T-helper 17 cell (primary cell): ENCODE data around the gene MBP. TPM values are rescaled to one million over a fixed set of nuclear protein-coding genes. Genes with fewer than 3 reads are reported as not detected.
A peak's percentile ranks its signal among the peaks of the same experiment; 100 is the strongest.

Source experiments
- ATAC-seq: fragments of 150-1000 bp; cut with Tn5 transposase; 2 replicates; pipeline ENCODE4 v1.10.0; 2021; ENCODE audit warnings: mild to moderate bottlenecking, moderate library complexity
- DNase-seq, 3 donors: peaks; one replicate each; pipeline versions ENCODE4 v3.0.0 to v3.0.0-alpha.2; 2020 to 2021
- H3K9me3 ChIP-seq: one replicate; pipeline ENCODE4 v1.7.0; 2013; ENCODE audit warnings: low read length, mild to moderate bottlenecking; ENCODE audit not compliant: control insufficient read depth, poor library complexity, severe bottlenecking
- H3K27ac Mint-ChIP-seq: one replicate; pipeline ENCODE4 v1.8.0; 2022; ENCODE audit warnings: mild to moderate bottlenecking, moderate library complexity, mixed read lengths
- H3K27me3 Mint-ChIP-seq: one replicate; pipeline ENCODE4 v1.8.0; 2022; ENCODE audit warnings: mixed read lengths
- H3K36me3 Mint-ChIP-seq: one replicate; pipeline ENCODE4 v1.8.0; 2022; ENCODE audit warnings: low read depth, mixed read lengths
- H3K4me1 Mint-ChIP-seq: one replicate; pipeline ENCODE4 v1.8.0; 2022; ENCODE audit warnings: mild to moderate bottlenecking, mixed read lengths
- H3K4me3 Mint-ChIP-seq: one replicate; pipeline ENCODE4 v1.8.0; 2022; ENCODE audit warnings: mild to moderate bottlenecking, moderate library complexity, mixed read lengths
- total RNA-seq, 4 donors: library from RNA in 2 of 4; stranded (reverse) in 2 of 4; gene quantifications; one replicate each; pipeline ENCODE4 v1.2.3 and lab custom pipeline; 2022 to 2026

Gene MBP
- total RNA-seq, 2 donors from 2014 or later = 97.7 to 127 TPM

DNA sequence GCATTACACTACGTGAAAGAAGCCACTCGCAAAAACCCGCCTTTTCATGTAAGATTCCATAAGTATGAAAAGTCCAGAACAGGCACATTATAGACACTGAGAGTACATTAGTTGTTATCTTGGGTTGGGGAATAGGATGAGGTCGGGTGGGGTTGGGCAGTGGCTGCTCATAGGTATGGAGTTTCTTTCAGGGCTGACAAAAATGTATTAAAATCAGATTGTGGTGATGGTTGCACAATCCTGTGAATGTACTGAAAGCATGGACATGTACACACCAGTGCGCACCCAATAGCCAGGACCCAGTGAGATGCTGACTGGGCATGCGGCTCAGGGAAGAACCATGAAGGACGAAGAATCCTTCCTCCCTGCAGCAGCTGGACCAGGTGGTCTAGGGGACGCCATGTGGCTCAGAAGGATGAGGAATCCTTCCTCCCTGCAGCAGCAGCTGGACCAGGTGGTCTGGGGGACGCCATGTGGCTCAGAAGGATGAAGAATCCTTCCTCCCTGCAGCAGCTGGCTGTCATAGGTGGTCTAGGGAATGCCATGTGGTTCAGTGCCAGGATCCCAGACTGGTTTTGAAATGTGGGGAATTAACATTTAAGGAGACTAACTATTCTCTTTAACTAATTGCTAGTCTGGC, 50.1 kb downstream of the MBP start:
- Mint-ChIP-seq H3K36me3 (no peaks in the 10 kb centered on the region), H3K27me3 (no peaks in the 10 kb centered on the region), H3K27ac (peak overlapping the region; percentile 43), H3K4me1 (peaks cover 55% of the 10 kb centered on the region), H3K4me3 (no peak overlapping the region)
- no peak for DNase-seq
- no peak for ATAC-seq
- H3K9me3 ChIP-seq = no peaks in the 10 kb centered on the region

DNA sequence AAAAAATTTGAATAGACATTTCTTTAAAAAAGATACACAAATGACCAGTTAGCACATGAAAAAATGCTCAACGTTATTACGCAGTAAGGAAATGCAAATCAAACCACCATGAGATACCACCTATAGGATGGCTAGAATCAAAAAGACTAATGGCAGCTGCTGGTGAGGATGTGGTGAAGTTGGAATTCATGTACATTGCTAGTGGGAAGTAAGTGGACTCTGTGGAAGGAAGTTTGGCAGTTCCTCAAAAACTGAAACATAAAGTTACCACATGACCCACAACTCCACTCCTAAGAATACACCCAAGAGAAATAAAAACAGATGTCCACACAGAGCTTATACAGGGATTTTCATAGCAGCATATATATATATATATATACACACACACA, 51.2 kb downstream of the MBP start:
- H3K4me3 Mint-ChIP-seq = peak overlapping the region; percentile 19
- peak overlapping the region; percentile 97 for H3K27ac Mint-ChIP-seq
- H3K27me3 Mint-ChIP-seq = no peaks in the 10 kb centered on the region
- ATAC-seq = peak; percentile 7
- no peaks in the 10 kb centered on the region for H3K9me3 ChIP-seq
- H3K36me3 Mint-ChIP-seq = no peaks in the 10 kb centered on the region
- peaks cover 58% of the 10 kb centered on the region for H3K4me1 Mint-ChIP-seq
- DNase-seq = no peak

DNA sequence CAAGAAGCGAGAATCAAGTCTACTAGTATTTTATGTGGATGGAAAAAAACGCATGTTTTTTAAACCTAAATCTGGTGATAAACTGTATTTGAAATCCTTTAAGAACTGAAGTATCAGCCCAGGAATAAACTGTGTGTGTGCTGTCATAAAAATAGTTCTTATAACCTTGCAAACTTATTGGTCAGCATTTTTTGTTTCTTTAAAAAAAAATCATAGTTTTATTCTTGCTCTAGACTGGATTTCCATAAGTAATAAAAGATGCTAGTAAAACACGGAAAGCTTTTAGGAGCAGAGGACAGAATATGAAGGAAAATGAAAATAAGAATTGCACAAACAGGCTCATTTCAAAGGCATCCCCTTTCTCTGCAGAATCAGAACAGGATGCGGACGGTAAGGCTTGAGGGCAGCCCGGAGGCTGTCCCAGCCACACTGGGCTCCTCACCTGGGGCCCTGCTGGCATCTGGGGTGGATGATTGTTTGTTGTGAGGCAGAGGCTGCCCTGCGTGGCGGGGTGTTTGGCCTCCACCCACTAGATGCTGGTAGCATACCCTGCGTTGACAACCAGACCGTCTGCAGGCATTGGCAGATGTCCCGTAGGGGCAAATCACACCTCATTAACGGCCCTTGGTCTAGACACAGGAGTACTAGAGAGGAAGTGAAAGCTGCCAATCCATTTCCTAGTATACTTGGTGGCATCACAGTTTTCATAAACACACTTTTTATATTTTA, 52.5 kb downstream of the MBP start:
- no peak for DNase-seq
- peak; percentile 78 for ATAC-seq
- H3K9me3 ChIP-seq = no peaks in the 10 kb centered on the region
- H3K27me3 Mint-ChIP-seq = no peaks in the 10 kb centered on the region
- peak overlapping the region; percentile 41 for H3K4me3 Mint-ChIP-seq
- H3K36me3 Mint-ChIP-seq = no peaks in the 10 kb centered on the region
- peaks cover 58% of the 10 kb centered on the region for H3K4me1 Mint-ChIP-seq
- peak overlapping the region; percentile 97 for H3K27ac Mint-ChIP-seq

DNA sequence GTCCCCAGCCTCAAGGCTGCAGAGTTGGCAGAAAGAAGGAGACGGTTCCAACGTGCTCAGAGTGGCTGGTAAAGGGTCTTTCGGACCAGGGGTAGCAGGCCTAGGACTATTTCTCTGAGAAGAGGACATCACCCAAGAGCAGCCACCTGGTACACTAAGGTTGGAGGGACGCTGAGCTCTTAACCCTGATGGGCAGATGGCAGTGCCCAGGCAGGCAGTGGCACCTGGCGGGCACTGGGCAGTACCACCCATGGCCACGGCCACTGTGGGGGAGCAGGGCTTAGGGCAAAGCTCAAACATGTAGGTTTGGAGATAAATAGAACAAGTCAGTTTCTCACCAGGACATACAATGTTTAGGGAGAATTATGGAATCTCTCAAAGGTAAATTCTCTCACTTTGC, 53.5 kb downstream of the MBP start:
- no peak for DNase-seq
- Mint-ChIP-seq H3K36me3 (no peaks in the 10 kb centered on the region), H3K27me3 (no peaks in the 10 kb centered on the region), H3K4me1 (peaks cover 54% of the 10 kb centered on the region), H3K4me3 (no peak overlapping the region), H3K27ac (peak overlapping the region; percentile 97)
- no peak for ATAC-seq
- no peaks in the 10 kb centered on the region for H3K9me3 ChIP-seq

DNA sequence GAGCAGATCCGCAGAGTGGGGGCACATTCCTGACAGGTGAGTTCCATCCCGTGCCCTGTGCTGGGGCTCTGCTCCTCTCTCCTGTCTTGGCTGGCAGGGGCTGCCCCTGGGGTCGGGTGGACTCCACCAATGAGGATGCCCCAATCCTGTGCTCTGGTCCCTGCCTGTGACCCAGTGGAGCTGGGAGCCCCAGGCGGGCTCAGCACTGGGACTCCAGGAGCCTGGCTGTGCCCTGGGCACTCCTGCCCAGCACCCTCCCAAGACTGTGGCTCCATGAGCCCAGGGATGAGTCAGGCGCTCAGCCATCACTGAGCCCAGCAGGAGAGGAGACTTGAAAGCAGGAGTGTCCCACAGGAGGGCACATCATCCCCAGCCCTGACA, 53.9 kb downstream of the MBP start:
- Mint-ChIP-seq H3K36me3 (no peaks in the 10 kb centered on the region), H3K4me3 (peak overlapping the region; percentile 49), H3K27ac (peak overlapping the region; percentile 97), H3K4me1 (peaks cover 56% of the 10 kb centered on the region), H3K27me3 (no peaks in the 10 kb centered on the region)
- H3K9me3 ChIP-seq = no peaks in the 10 kb centered on the region
- DNase-seq (no peak), ATAC-seq (no peak)

DNA sequence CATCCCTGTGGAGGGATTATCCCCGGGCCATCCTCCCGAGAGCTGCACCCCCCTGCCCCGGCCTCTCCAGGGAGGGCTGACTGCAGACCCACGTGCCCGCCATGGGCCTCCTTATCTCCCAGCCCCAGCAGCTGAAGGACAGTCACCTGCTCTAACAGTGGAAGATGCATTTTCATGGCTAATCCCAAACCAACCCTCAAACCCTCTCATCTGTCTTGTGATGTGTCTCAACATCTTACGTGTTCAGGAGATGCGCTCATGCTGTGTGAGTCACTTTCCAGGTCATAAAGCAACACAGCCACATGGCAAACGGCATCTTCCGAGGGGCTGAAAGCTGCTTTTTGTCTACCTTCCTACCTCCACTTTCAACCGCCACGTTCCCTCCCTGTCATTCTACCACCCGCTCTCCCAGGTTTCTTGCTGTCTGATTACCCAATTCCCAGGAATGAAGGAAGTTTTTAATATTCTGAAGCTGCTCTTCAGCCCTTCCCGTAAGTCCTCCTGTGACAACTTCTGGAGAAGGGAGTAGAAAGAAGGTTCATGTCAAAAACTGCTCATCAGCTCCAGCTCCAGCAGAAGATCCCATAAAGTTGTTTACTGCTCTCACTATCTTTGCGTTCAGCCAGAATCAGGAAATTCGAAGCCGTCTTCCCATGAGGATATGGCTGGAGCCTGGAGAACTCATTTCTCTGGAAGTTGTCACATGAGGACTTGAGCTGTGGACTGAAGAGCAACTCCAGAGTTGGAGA, 54.5 kb downstream of the MBP start:
- no peaks in the 10 kb centered on the region for H3K36me3 Mint-ChIP-seq
- H3K9me3 ChIP-seq = no peaks in the 10 kb centered on the region
- ATAC-seq (no peak), DNase-seq (no peak)
- peak overlapping the region; percentile 97 for H3K27ac Mint-ChIP-seq
- H3K27me3 Mint-ChIP-seq = no peaks in the 10 kb centered on the region
- H3K4me3 Mint-ChIP-seq = peak overlapping the region; percentile 49
- peaks cover 60% of the 10 kb centered on the region for H3K4me1 Mint-ChIP-seq

DNA sequence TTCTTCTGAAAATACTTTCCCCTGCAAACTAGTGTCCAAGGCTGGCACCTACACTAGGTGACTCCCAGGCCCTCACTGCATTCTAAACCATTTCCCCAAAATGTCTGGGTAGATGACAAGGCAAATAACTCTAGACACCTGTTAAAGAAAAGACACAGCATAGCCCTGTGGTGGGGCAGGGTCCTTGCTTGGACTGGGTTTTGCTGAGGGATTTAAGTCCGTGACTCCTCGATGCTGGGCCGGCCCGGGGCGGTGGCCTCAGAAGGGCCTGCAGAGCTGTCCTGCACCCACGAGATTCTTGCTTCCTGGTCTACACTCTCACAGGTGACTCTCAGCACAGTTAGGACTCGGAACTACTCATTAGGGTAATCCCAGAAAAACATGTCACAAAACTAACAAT, 55.2 kb downstream of the MBP start:
- ATAC-seq (no peak), DNase-seq (no peak)
- peaks cover 63% of the 10 kb centered on the region for H3K4me1 Mint-ChIP-seq
- H3K36me3 Mint-ChIP-seq = no peaks in the 10 kb centered on the region
- H3K27me3 Mint-ChIP-seq = no peaks in the 10 kb centered on the region
- no peaks in the 10 kb centered on the region for H3K9me3 ChIP-seq
- no peak overlapping the region for H3K4me3 Mint-ChIP-seq
- peak overlapping the region; percentile 97 for H3K27ac Mint-ChIP-seq

DNA sequence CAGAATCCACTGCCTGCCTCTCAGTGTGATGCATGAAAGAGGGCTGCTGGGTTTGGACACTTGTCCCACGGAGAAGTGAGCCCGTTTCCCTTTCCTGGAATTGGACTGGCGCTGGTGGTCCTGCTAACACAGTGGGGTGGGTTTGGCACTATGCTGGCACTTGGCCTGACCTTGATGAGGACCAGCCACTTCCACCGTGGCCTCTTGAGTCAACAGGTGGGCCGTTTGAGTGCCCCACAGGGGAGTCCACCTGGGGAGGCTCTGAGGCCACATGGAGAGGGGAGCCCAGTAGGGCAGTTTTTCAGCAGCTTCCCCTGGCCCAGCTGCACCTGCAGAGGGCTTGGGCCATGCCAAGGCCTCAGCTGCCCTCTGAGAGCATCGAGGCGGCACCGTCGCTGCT, 56.5 kb downstream of the MBP start:
- Mint-ChIP-seq H3K36me3 (no peaks in the 10 kb centered on the region), H3K27me3 (no peaks in the 10 kb centered on the region), H3K4me3 (no peak overlapping the region), H3K4me1 (peaks cover 65% of the 10 kb centered on the region), H3K27ac (peak overlapping the region; percentile 97)
- DNase-seq = no peak
- ATAC-seq = no peak
- no peaks in the 10 kb centered on the region for H3K9me3 ChIP-seq

DNA sequence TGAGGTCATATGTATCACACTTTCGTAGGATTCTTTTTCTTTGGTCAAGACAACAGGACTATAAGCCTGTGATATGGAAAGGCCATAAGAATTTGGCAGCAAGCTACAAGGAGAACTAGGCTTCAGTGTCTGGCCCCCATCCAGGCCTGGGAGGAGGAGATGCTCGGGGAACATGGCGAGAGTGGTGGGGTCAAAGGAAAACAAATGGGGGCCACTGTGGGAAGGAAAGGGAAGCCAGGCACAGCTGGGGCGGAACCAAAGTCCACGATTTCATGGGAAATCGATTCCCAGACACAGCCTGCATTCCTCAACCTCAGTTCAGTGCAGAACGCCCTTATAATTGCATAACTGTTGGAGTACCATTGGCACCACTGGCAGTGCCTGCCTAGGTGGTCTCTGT, 58.2 kb downstream of the MBP start:
- ATAC-seq = no peak

DNA sequence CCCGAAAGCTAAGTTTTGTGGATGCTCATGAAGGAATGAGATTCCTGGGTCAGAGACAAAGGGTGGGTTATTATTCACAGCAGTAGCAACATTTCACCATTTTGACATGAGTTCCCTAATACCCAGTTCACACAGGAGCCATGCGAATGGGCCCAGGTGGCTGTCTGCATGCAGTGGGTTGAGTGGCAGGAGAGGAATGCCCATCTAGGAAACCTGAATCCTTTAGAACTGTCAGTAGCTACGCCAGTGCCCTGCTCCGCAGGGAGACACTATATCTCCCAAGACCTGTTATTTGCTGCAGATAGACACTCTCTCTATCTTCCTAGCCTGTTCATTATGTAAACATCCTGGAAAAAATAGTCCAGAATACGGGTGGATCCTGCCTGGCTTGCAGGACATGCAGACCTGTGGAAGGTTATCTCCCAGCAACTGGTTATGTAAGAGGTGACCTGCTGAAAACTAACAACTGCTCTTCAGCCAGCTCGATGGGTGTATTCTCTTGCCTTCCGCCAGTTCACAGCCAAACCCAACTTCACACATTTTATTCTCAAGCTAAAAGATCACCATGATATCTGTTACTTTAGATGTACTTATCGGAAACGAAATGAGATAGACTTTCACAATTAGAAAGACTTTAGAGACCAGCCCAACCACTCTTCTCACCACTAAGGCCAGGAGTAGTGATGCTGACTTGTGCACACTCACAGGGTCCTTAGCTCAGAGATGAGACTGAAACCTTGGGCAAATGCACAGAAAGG, 59.1 kb downstream of the MBP start:
- peak overlapping the region; percentile 97 for H3K27ac Mint-ChIP-seq
- H3K36me3 Mint-ChIP-seq = no peaks in the 10 kb centered on the region
- DNase-seq (no peak), ATAC-seq (peak; percentile 13)
- no peaks in the 10 kb centered on the region for H3K9me3 ChIP-seq
- peak overlapping the region; percentile 41 for H3K4me3 Mint-ChIP-seq
- H3K27me3 Mint-ChIP-seq = no peaks in the 10 kb centered on the region
- H3K4me1 Mint-ChIP-seq = peaks cover 73% of the 10 kb centered on the region

More for the DNA sequence above, 58.2 kb downstream of the MBP start:
- Mint-ChIP-seq H3K27me3 (no peaks in the 10 kb centered on the region), H3K4me3 (no peak overlapping the region), H3K4me1 (peaks cover 70% of the 10 kb centered on the region), H3K36me3 (no peaks in the 10 kb centered on the region), H3K27ac (peak overlapping the region; percentile 97)
- no peak for DNase-seq
- H3K9me3 ChIP-seq = no peaks in the 10 kb centered on the region

DNA sequence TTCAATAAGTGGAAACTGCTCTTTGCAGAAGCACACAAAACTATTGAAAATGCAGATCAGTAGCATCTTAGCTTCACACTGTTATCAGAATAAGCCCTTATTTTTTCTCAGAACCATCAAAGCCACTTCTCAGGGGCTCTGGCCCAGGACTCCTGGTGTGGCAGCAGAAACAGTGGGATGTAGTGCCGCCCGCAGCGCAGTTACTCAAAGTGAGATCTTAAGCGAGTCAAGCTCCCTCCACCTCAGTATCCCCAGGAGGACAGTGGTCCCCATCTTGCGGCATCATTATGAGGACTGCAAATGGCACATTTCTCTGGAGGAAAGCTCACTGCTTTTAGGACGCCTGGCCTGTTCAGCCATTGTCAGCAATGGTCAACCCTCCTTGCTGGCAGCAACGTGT, 60.0 kb downstream of the MBP start:
- no peaks in the 10 kb centered on the region for H3K27me3 Mint-ChIP-seq
- ATAC-seq (no peak), DNase-seq (no peak)
- H3K9me3 ChIP-seq = no peaks in the 10 kb centered on the region
- peak overlapping the region; percentile 100 for H3K27ac Mint-ChIP-seq
- H3K36me3 Mint-ChIP-seq = no peaks in the 10 kb centered on the region
- peaks cover 75% of the 10 kb centered on the region for H3K4me1 Mint-ChIP-seq
- peak overlapping the region; percentile 21 for H3K4me3 Mint-ChIP-seq

DNA sequence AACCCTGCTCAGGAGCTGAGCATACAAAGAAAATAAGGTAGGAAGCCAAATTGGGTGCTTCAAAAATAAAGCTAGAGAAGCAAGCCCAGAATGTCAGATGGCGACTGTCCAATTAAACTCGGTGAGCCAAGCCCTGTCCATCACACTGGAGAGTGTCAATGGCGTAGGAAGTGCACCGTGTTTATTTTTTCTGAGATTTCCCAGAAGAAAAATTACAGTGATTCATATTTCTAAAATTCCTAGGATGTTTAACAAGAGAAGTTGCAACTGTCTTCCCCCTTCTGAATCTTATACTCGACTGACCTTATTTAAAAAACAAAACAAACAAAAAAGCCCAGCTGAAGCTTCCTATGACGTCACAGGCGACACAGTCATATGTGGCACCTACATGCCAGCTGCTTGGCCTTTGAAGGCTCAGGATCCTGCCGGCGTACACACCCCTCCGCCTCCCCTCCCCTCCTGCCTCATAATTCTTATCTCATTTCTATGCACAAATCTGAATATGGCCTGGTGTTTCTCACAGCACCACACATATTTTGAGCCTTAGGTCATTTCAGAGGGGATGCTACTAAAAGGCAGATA, 60.8 kb downstream of the MBP start:
- Mint-ChIP-seq H3K27ac (peak overlapping the region; percentile 100), H3K4me3 (peak overlapping the region; percentile 61)

DNA sequence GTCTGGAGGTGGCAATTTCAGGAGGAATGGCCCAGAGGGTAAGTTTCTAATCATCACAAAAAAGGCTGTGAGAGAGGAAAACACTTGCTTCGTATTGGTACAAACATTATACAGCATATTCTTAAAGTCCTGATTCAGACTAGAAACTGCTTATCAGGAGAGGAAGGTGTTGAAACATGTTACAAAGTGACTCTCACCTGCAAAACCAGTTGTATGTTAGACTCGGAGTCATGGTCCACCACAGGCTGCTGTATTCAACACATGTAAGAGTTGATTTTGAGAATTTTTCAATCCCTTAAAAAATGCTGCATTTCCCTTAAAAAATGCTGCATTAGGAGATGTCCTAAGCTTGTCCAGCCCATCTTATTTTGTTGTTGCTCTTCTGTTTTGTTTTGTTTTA, 61.5 kb downstream of the MBP start:
- peak overlapping the region; percentile 100 for H3K27ac Mint-ChIP-seq
- H3K4me3 Mint-ChIP-seq = peak overlapping the region; percentile 61
- H3K9me3 ChIP-seq = no peaks in the 10 kb centered on the region
- DNase-seq = no peak
- H3K4me1 Mint-ChIP-seq = peaks cover 74% of the 10 kb centered on the region
- H3K36me3 Mint-ChIP-seq = no peaks in the 10 kb centered on the region
- H3K27me3 Mint-ChIP-seq = no peaks in the 10 kb centered on the region
- no peak for ATAC-seq

More for the DNA sequence above, 60.8 kb downstream of the MBP start:
- Mint-ChIP-seq H3K4me1 (peaks cover 79% of the 10 kb centered on the region), H3K36me3 (no peaks in the 10 kb centered on the region), H3K27me3 (no peaks in the 10 kb centered on the region)
- DNase-seq = peak; percentile 54 to 73 (median 64)
- peak; percentile 73 for ATAC-seq
- no peaks in the 10 kb centered on the region for H3K9me3 ChIP-seq
